Body of pancreas (tissue), 4 donors: ENCODE measurements around the gene SPATA1. TPM values are rescaled to one million over a fixed set of nuclear protein-coding genes. Genes with fewer than 3 reads are reported as not detected.
A peak's percentile ranks its signal among the peaks of the same experiment; 100 is the strongest.

Experiments used
- ATAC-seq: fragments of 150-250 bp; one replicate; pipeline ENCODE4 v1.9.1; 2016
- DNase-seq, 4 donors: peaks; one replicate each; pipeline ENCODE4 v3.0.0-alpha.2; 2019
- H3K27ac ChIP-seq, 4 donors: fragments of 200-600 bp; sonication (generic); 1 replicate in 3 of 4; 2 replicates in 1 of 4; pipeline versions ENCODE4 v1.5.1 to v1.6.1; 2016 to 2019; ENCODE audit warnings: mild to moderate bottlenecking in 1 of 4, mixed read lengths in 1 of 4, moderate library complexity in 1 of 4
- H3K27me3 ChIP-seq, 2 donors: fragments of 200-600 bp; sonication (generic); one replicate each; pipeline ENCODE4 v1.6.0; 2016; ENCODE audit warnings: mild to moderate bottlenecking in 1 of 2
- H3K36me3 ChIP-seq, 2 donors: fragments of 200-600 bp; sonication (generic); replicated peaks in 1 of 2; 2 replicates each; pipeline ENCODE4 v1.5.1; 2016; ENCODE audit warnings: low read depth in 2 of 2; ENCODE audit not compliant: insufficient read depth in 1 of 2
- H3K4me1 ChIP-seq: fragments of 200-600 bp; sonication (generic); one replicate; pipeline ENCODE4 v1.6.0; 2016
- H3K4me3 ChIP-seq, 2 donors: fragments of 200-600 bp; sonication (generic); 1 replicate in 1 of 2; 2 replicates in 1 of 2; pipeline ENCODE4 v1.5.1; 2016 to 2019
- H3K9me3 ChIP-seq, 3 donors: fragments of 200-600 bp; sonication (generic); 1 replicate in 2 of 3; 2 replicates in 1 of 3; pipeline ENCODE4 v1.5.1; 2016
- POLR2A ChIP-seq, 3 donors: fragments of 450-650 bp; IDR thresholded peaks; one replicate each; pipeline ENCODE4 v1.6.1; 2016; ENCODE audit warnings: antibody characterized with exemption in 3 of 3, mild to moderate bottlenecking in 2 of 3
- WGBS, 2 donors: methylation state at CpG; one replicate each; pipeline ENCODE4 v1.1.5; 2017; 5-methylcytosine and 5-hydroxymethylcytosine counted together
- intact Hi-C: fragments of 100-400 bp; cut with DNase I; formaldehyde crosslinking; loops from one replicate; pipeline ENCODE4 v1.15.1; 2023
- total RNA-seq, 2 donors: library from RNA; depleted of rRNA; stranded (reverse); fragments of >200 nt; gene quantifications; one replicate each; pipeline ENCODE4 v1.1.0, GENCODE V29; 2016
- TF ChIP-seq, protein P1 (sequence below), 7 experiments: fragments of 450-650 bp in 4 of 7; fragments of 200-600 bp in 3 of 7; sonication (generic) in 3 of 7; IDR thresholded peaks; one replicate each; pipeline ENCODE4 v1.5.1; 2016 to 2019; ENCODE audit warnings: antibody characterized with exemption in 7 of 7

SPATA1 gene
- total RNA-seq, 2 donors from 2014 or later, result under 0.01 TPM; not detected in 1

GRCh38 chr1:84606977-84607376, 100.8 kb downstream of the SPATA1 start:
- intact Hi-C loops, result no loop called here
- Histone ChIP-seq H3K27ac (no peak overlapping the region), H3K4me3 (no peak overlapping the region), H3K4me1 (no peaks in the 10 kb centered on the region), H3K27me3 (no peaks in the 10 kb centered on the region), H3K9me3 (peaks cover 0 to 12% (median 0%) of the 10 kb centered on the region in 3 donors), H3K36me3 (no peaks in the 10 kb centered on the region)
- WGBS, 2 donors, result 78 to 82% methylated on average over 5 of the region's 5 CpGs
- ATAC-seq (no peak), DNase-seq (no peak)
- TF ChIP-seq POLR2A (IDR thresholded peaks at IDR 0.05), result no peak
- TF ChIP-seq, protein P1, sequence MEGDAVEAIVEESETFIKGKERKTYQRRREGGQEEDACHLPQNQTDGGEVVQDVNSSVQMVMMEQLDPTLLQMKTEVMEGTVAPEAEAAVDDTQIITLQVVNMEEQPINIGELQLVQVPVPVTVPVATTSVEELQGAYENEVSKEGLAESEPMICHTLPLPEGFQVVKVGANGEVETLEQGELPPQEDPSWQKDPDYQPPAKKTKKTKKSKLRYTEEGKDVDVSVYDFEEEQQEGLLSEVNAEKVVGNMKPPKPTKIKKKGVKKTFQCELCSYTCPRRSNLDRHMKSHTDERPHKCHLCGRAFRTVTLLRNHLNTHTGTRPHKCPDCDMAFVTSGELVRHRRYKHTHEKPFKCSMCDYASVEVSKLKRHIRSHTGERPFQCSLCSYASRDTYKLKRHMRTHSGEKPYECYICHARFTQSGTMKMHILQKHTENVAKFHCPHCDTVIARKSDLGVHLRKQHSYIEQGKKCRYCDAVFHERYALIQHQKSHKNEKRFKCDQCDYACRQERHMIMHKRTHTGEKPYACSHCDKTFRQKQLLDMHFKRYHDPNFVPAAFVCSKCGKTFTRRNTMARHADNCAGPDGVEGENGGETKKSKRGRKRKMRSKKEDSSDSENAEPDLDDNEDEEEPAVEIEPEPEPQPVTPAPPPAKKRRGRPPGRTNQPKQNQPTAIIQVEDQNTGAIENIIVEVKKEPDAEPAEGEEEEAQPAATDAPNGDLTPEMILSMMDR (IDR thresholded peaks at IDR 0.05), result no peak

DNA sequence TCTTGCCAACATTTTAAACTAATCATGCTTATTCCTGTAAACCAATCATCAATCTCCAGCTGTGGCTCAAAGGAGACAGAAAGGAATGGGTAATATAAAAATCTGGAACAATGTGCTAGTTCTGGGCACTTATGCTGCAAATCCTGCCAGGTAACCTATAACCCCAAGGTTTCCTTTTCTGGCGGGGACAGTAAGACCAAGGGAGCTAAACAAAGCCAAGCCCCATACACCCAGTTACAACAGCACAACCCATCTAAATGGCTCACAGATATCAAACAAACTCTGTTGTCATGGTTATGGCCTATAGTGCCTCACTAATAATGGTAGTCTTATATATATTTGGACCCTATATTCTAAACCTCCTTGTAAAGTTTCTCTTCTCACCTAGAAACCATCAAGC, 104.9 kb downstream of the SPATA1 start:
- no peak overlapping the region for H3K4me3 ChIP-seq
- DNase-seq, result no peak
- TF ChIP-seq, protein P1 (IDR thresholded peaks at IDR 0.05), result no peak
- no peak for TF ChIP-seq POLR2A (IDR thresholded peaks at IDR 0.05)
- H3K9me3 ChIP-seq, result peaks cover 0 to 3% (median 0%) of the 10 kb centered on the region in 3 donors
- no peaks in the 10 kb centered on the region for H3K36me3 ChIP-seq
- H3K4me1 ChIP-seq, result no peaks in the 10 kb centered on the region
- intact Hi-C loops, result loop anchor here (10.0 kb wide), 1 partner anchor 476 kb away; no protein-coding TSS in a partner anchor
- WGBS, 2 donors, result 0% methylated on average over 1 of the region's 1 CpG
- H3K27ac ChIP-seq, result no peak overlapping the region
- ATAC-seq, result no peak
- no peaks in the 10 kb centered on the region for H3K27me3 ChIP-seq

DNA sequence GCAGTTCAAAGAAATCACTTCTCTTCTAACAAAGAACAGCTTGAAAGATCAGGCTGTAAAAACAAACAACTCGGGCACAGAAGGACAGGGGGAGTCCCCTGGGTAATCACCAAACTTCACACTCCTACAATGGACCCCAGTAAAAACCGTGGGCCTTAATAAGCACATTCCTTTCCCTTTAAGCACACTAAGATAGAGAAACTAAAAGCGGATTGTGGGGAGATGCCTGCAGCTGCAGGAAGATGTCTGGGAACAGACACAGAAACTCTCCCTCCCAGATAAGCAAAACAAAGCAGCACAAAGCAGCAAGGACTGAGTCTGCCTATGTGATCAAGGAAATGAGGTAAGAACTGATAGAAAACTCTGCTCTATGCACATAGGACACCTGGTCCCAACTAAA, 105.6 kb downstream of the SPATA1 start:
- Histone ChIP-seq H3K4me3 (no peak overlapping the region), H3K27ac (peak overlapping the region in 1 of 4 donors; percentile 44), H3K36me3 (no peaks in the 10 kb centered on the region), H3K27me3 (no peaks in the 10 kb centered on the region), H3K4me1 (no peaks in the 10 kb centered on the region), H3K9me3 (peaks cover 0 to 3% (median 0%) of the 10 kb centered on the region in 3 donors)
- ATAC-seq, result no peak
- WGBS, 2 donors, result 28 to 38% methylated on average over 3 of the region's 3 CpGs
- TF ChIP-seq POLR2A (IDR thresholded peaks at IDR 0.05), result no peak
- TF ChIP-seq, protein P1 (IDR thresholded peaks at IDR 0.05), result no peak
- intact Hi-C loops, result loop anchor here (10.0 kb wide), 1 partner anchor 477 kb away; no protein-coding TSS in a partner anchor
- DNase-seq, result no peak

- 55 to 90% methylated on average over 2 of the region's 2 CpGs for WGBS, 2 donors
- DNase-seq (no peak), ATAC-seq (no peak)
- Histone ChIP-seq H3K36me3 (no peaks in the 10 kb centered on the region), H3K4me1 (no peaks in the 10 kb centered on the region), H3K27me3 (no peaks in the 10 kb centered on the region), H3K9me3 (peaks cover 0 to 3% (median 0%) of the 10 kb centered on the region in 3 donors), H3K4me3 (no peak overlapping the region), H3K27ac (no peak overlapping the region)
- intact Hi-C loops, result loop anchor here (10.0 kb wide), 1 partner anchor 478 kb away; no protein-coding TSS in a partner anchor
- TF ChIP-seq, protein P1 (IDR thresholded peaks at IDR 0.05), result no peak
- TF ChIP-seq POLR2A (IDR thresholded peaks at IDR 0.05), result no peak
These were observed 106.8 kb downstream of the SPATA1 start for GRCh38 chr1:84613026-84613425.

- no peaks in the 10 kb centered on the region for H3K4me1 ChIP-seq
- no peak overlapping the region for H3K4me3 ChIP-seq
- 90 to 94% methylated on average over 2 of the region's 2 CpGs for WGBS, 2 donors
- TF ChIP-seq, protein P1 (IDR thresholded peaks at IDR 0.05), result no peak
- TF ChIP-seq POLR2A (IDR thresholded peaks at IDR 0.05), result no peak
- no peak for ATAC-seq
- H3K27me3 ChIP-seq, result no peaks in the 10 kb centered on the region
- H3K36me3 ChIP-seq, result no peaks in the 10 kb centered on the region
- peaks cover 0 to 3% (median 0%) of the 10 kb centered on the region in 3 donors for H3K9me3 ChIP-seq
- no peak overlapping the region for H3K27ac ChIP-seq
- DNase-seq, result no peak
- intact Hi-C loops, result loop anchor here (10.0 kb wide), 1 partner anchor 479 kb away; no protein-coding TSS in a partner anchor
These were observed 107.7 kb downstream of the SPATA1 start for GRCh38 chr1:84613887-84614286.
